Skin of body (tissue), 2 donors: ENCODE measurements around the gene TGFB1. TPM values are rescaled to one million over a fixed set of nuclear protein-coding genes. Genes with fewer than 3 reads are reported as not detected.
"Not testable (repeated sequence)": the region's sequence is repeated elsewhere in the genome, so short reads cannot be mapped to it uniquely, and the experiment has no call there.

Experiments
- DNase-seq: peaks from one replicate; lab custom pipeline; 2025; lab: John Stamatoyannopoulos, UW
- total RNA-seq: library from RNA; depleted of rRNA; stranded (reverse); fragments of >200 nt; gene quantifications from one replicate; pipeline ENCODE4 v1.2.3, GENCODE V29; 2014

The TGFB1 gene
- total RNA-seq, 1 donor from 2014 or later, result 10.9 TPM

DNA sequence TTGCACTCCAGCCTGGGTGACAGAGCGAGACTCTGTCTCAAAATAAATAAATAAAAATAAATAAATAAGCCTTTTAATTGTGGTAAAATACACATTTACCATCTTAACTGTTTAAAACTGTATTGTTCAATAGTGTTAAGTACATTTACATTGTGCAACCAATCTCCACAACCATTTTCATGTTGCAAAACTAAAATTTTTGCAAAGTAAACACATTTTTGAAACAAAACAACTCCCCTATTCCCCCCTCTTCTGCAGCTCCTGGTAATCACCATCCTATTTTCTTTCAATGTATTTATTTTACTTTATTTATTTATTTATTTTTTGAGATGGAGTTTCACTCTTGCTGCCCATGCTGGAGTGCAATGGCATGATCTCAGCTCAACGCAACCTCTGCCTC lies 16.0 kb upstream of the TGFB1 start:
- DNase-seq, result no peak

DNA sequence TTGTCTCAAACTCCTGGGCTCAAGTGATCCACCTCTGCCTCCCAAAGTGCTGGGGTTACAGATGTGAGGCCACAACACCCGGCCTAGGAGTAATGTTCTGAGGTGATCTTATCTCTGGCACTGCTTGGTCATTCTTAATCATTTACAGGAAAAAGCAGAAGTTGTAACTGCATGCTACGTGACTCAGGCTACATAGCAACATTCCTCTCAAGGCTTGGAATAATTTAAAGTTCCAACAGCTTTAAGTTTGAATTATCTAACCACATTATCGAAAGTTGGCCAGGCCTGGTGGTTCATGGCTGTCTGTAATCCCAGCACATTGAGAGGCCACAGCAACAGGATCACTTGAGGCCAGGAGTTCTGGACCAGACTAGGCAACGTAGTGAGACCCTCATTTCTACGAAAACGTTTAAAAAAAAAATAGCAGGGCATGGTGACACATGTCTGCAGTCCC lies 14.2 kb upstream of the TGFB1 start:
- DNase-seq, result no peak

DNA sequence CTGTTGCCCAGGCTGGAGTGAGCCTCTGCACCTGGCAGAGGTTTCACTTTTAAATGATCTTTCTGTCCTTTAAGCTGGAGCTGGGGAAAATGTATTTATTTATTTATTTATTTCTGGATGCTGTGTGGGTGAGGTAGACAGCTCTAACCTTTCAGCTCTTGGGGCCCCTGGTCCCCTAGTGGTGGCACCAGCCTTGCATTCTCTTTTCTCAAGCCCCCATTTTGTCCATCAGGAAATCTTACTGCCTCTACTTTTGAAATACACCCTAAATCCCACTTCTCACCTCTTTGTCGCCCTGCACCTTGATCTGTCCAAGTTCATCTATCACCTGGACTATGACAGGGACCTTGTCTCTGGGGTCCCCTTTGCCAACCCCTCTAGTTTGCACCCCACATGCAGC lies 12.4 kb upstream of the TGFB1 start:
- DNase-seq, result no peak

- DNase-seq, result no peak
Measured at GRCh38 chr19:41364524-41365391, 11.0 kb upstream of the TGFB1 start.

GRCh38 chr19:41363753-41364523 lies 10.2 kb upstream of the TGFB1 start, which contains the start of gene B9D2:
TSS of gene B9D2 (minus strand) at chr19:41364149. CDS start at chr19:41363519, 630 bp downstream.
- DNase-seq, result peak; percentile 99

- DNase-seq, result no peak
Measured at GRCh38 chr19:41363371-41363752, 9.6 kb upstream of the TGFB1 start.

- no peak for DNase-seq
Measured at GRCh38 chr19:41362143-41362847, 8.6 kb upstream of the TGFB1 start.

DNA sequence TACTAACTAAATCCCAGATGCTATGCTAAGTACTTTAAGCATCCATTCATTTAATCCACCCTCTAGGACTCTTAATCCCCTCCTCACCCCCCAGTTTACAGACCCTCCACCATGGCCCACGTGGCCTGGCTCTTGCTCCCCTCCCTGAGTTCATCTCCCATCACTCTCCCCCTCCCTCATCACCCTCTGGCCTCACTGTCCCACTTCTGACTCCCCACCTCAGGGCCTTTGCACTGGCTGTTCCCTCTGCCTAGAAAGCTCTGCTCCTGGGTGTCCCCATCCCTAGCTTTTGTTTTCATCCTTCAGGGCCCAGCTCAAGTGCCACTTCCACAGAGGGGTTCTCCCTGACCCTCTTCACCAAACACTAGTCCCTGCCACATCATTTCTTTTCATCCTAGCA lies 6.0 kb upstream of the TGFB1 start:
- DNase-seq, result no peak

DNA sequence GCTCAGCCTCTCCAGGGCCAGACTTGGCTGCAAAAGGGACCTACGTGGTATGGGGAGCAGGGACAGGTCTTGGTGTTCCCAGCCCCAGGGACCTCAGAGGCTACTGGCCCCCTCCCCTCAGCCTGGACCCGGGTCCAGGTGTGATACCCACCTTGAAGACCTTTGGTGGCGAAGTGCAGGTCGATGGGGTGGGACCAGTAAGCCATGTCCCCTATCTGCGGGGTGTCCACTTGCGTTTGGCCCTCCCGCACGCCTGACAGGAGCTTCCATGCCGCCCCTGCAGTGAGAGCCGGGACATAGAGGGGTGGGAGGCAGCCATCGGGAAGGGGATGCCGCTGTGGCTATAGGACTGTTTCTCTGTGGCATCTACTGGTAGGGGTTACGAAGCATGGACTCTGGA lies 4.0 kb upstream of the TGFB1 start:
- no peak for DNase-seq

- no peak for DNase-seq
Measured at GRCh38 chr19:41356984-41357739, 3.4 kb upstream of the TGFB1 start.

DNA sequence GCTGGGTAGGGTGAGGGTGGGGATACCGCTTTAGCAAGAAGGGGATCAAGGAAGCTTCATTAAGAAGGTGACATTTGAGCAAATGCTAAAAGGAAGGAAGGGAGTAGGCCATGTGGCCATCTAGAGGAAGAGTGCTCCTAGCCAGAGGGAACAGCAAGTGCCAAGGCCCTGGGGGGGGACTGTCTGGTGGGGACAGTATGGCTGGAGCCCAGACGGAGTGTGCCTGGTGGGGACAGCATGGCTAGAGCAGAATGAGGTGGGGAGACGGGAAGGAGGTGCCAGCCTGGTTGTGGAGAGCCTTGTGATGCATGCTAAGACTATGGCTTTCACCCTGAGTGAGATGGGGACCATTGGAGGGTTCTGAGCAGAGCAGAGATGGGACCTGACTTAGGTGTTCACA lies 2.1 kb upstream of the TGFB1 start:
- DNase-seq, result no peak

GRCh38 chr19:41355035-41355434 lies 1.3 kb upstream of the TGFB1 start:
- no peak for DNase-seq

- no peak for DNase-seq
Measured at GRCh38 chr19:41354343-41354953, 726 bp upstream of the TGFB1 start.

DNA sequence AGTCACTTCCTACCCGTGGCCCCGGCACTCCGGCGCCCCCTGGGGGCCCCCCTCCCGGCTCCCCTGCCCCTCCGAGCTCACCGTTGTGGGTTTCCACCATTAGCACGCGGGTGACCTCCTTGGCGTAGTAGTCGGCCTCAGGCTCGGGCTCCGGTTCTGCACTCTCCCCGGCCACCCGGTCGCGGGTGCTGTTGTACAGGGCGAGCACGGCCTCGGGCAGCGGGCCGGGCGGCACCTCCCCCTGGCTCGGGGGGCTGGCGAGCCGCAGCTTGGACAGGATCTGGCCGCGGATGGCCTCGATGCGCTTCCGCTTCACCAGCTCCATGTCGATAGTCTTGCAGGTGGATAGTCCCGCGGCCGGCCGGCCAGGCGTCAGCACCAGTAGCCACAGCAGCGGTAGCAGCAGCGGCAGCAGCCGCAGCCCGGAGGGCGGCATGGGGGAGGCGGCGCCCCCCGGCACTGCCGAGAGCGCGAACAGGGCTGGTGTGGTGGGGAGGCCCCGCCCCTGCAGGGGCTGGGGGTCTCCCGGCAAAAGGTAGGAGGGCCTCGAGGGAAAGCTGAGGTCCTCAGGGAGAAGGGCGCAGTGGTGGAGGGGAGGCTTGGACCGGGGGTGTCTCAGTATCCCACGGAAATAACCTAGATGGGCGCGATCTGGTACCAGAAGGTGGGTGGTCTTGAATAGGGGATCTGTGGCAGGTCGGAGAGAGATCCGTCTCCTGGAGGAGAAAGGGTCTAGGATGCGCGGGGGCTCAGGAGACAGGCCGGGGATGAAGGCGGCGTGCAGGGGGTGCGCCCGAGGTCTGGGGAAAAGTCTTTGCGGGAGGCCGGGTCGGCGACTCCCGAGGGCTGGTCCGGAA lies 885 bp downstream of the TGFB1 start:
- no peak for DNase-seq

DNA sequence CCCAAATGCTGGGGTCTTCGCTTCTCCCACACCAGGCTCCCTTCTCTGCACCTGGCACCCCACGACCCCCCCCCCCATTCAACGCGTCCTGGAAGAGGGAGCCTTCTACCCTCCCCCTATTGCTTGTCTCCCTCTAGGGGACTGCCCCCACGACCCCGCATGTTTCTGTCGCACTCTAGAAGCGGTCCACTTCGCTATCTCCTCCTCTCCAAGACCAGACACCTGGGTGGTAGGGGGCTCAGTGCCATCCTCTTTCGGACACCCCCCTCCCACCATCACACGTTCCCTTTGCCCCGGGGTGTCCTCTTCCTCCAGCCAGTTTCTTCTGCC lies 1.5 kb downstream of the TGFB1 start:
- DNase-seq, result no peak

DNA sequence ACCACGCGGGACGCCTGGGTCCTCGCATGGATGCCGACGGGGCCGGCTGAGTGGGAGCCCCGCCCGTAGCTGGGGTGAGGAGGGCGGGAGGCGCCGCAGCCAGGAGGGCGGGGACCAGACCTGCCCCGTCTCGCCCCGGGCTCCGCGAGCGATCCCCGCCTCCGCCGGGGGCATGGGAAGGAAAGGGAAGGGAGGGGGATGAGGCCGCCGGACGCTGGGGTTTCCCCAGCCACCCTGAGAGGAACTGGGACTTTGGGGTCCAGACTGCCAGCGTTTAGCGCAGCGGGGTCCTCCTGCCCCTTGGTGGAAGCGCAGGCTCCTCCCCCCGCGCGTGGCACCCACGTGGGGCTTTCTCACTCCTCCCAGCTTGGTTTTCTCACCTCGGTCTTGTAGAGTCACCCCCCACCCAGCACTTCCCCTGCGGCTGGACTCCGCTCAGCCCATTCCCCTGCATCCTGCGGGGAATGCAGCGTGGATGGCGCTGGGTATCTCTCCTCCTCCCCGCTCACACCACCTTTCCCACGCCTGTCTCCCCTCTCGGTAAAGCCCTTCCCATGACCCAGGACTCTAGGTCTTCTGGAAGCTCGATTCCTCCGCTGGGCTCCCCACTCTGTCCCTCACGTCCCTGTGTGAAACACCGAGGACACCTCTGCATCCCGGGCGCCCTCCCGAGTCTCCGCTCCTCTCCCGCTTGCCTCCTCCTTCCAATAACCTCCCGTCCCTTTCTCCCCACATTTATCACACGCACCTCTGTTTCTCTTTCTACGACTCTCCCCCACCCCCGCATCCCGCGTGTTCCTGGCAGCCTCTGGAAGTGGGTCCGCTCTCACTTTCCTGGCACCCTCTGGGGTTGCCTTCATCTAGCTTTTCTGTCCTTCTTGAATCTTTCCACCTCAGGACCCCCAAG lies 2.1 kb downstream of the TGFB1 start:
- no peak for DNase-seq

DNA sequence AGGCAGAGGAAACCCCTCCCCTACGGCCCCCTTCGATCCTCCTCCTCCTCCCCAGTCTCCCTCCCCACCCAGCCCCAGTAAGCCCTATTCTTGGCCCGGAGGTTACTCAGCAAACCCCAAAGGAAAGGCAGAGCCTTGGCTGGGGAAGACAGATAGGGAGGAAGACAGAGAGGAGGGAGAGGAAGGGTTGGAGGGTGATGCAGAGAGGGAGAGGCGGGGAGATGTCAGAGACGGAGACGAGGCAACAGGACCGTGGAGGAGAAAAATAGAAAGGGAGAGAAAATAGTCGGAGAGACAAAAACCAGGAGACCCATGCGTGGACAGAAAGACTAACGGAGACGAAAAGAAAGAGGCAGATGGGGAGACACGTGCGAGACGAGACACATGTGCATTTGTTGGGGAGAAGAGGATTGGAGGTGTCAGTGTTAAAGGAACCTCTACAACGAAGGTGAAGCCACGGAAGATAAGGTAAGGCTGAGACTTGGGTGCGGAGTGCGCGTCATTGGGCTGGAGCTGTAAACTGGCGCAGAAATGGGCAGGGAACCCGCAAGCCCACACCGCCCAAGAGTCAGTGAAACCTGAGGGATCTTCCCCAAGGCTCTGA lies 2.9 kb downstream of the TGFB1 start:
- DNase-seq, result no peak

GRCh38 chr19:41346916-41347315 lies 6.8 kb downstream of the TGFB1 start:
- not testable (repeated sequence) for DNase-seq
